ENCODE data around the gene CDH23. TPM values are rescaled to one million over a fixed set of nuclear protein-coding genes. Genes with fewer than 3 reads are reported as not detected.

The CDH23 gene
- total RNA-seq, 1 experiment from 2014 or later = 2.9 TPM

DNA sequence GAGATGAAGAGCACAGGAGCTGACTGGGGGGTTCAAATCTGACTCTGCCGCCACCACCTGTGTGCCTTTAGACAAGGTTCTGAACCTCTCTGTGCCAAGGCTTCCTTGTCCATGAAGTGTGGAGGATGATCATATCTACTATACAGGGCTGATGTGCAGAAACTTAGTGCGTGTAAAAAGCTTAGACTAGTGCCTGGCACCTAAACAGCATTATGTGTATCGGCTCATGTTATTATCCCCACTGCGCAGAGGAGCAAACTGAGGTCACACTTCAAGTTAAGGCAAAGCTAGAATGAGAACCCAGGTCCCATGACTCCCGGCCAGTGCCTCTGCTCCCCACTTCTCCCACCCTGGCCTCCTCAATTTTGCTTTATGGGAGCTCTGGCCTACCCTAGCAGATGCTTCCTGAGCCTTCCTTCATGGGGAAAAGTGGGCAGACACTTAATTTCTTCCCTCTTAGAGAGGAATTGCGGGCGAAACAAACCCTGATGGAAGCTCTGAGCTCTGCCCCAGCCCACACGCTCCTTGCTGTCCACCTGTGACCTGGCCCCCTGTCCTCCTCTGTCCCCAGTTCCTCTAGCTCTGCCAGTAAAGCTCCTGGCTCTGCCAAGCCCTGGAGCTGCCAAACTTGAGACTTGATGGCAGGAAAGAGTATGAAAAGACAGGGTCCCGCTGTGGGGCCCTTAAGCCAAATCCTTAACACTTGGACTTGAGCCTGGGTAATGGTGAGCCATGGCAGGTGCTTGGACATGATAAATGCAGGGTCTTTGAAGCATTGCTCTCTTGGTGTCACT lies 71.0 kb downstream of the CDH23 start (continued):
- TF ChIP-seq, protein P1, sequence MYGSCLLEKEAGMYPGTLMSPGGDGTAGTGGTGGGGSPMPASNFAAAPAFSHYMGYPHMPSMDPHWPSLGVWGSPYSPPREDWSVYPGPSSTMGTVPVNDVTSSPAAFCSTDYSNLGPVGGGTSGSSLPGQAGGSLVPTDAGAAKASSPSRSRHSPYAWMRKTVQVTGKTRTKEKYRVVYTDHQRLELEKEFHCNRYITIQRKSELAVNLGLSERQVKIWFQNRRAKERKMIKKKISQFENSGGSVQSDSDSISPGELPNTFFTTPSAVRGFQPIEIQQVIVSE (CRISPR knock-in tag; IDR thresholded peaks at IDR 0.05; ENCODE audit: borderline replicate concordance) = no peak
- TF ChIP-seq, protein P2, sequence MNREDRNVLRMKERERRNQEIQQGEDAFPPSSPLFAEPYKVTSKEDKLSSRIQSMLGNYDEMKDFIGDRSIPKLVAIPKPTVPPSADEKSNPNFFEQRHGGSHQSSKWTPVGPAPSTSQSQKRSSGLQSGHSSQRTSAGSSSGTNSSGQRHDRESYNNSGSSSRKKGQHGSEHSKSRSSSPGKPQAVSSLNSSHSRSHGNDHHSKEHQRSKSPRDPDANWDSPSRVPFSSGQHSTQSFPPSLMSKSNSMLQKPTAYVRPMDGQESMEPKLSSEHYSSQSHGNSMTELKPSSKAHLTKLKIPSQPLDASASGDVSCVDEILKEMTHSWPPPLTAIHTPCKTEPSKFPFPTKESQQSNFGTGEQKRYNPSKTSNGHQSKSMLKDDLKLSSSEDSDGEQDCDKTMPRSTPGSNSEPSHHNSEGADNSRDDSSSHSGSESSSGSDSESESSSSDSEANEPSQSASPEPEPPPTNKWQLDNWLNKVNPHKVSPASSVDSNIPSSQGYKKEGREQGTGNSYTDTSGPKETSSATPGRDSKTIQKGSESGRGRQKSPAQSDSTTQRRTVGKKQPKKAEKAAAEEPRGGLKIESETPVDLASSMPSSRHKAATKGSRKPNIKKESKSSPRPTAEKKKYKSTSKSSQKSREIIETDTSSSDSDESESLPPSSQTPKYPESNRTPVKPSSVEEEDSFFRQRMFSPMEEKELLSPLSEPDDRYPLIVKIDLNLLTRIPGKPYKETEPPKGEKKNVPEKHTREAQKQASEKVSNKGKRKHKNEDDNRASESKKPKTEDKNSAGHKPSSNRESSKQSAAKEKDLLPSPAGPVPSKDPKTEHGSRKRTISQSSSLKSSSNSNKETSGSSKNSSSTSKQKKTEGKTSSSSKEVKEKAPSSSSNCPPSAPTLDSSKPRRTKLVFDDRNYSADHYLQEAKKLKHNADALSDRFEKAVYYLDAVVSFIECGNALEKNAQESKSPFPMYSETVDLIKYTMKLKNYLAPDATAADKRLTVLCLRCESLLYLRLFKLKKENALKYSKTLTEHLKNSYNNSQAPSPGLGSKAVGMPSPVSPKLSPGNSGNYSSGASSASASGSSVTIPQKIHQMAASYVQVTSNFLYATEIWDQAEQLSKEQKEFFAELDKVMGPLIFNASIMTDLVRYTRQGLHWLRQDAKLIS (CRISPR knock-in tag; IDR thresholded peaks at IDR 0.05; ENCODE audit: borderline replicate concordance) = no peak
- TF ChIP-seq, protein P3, sequence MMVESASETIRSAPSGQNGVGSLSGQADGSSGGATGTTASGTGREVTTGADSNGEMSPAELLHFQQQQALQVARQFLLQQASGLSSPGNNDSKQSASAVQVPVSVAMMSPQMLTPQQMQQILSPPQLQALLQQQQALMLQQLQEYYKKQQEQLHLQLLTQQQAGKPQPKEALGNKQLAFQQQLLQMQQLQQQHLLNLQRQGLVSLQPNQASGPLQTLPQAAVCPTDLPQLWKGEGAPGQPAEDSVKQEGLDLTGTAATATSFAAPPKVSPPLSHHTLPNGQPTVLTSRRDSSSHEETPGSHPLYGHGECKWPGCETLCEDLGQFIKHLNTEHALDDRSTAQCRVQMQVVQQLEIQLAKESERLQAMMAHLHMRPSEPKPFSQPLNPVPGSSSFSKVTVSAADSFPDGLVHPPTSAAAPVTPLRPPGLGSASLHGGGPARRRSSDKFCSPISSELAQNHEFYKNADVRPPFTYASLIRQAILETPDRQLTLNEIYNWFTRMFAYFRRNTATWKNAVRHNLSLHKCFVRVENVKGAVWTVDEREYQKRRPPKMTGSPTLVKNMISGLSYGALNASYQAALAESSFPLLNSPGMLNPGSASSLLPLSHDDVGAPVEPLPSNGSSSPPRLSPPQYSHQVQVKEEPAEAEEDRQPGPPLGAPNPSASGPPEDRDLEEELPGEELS (CRISPR knock-in tag; IDR thresholded peaks at IDR 0.05) = no peak
- TF ChIP-seq GABPB1 (CRISPR knock-in tag; IDR thresholded peaks at IDR 0.05) = no peak
- TF ChIP-seq, protein P4, sequence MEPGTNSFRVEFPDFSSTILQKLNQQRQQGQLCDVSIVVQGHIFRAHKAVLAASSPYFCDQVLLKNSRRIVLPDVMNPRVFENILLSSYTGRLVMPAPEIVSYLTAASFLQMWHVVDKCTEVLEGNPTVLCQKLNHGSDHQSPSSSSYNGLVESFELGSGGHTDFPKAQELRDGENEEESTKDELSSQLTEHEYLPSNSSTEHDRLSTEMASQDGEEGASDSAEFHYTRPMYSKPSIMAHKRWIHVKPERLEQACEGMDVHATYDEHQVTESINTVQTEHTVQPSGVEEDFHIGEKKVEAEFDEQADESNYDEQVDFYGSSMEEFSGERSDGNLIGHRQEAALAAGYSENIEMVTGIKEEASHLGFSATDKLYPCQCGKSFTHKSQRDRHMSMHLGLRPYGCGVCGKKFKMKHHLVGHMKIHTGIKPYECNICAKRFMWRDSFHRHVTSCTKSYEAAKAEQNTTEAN (CRISPR knock-in tag; IDR thresholded peaks at IDR 0.05) = no peak
- TF ChIP-seq, protein P5, sequence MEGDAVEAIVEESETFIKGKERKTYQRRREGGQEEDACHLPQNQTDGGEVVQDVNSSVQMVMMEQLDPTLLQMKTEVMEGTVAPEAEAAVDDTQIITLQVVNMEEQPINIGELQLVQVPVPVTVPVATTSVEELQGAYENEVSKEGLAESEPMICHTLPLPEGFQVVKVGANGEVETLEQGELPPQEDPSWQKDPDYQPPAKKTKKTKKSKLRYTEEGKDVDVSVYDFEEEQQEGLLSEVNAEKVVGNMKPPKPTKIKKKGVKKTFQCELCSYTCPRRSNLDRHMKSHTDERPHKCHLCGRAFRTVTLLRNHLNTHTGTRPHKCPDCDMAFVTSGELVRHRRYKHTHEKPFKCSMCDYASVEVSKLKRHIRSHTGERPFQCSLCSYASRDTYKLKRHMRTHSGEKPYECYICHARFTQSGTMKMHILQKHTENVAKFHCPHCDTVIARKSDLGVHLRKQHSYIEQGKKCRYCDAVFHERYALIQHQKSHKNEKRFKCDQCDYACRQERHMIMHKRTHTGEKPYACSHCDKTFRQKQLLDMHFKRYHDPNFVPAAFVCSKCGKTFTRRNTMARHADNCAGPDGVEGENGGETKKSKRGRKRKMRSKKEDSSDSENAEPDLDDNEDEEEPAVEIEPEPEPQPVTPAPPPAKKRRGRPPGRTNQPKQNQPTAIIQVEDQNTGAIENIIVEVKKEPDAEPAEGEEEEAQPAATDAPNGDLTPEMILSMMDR (IDR thresholded peaks at IDR 0.05) = no peak
- TF ChIP-seq, protein P6, sequence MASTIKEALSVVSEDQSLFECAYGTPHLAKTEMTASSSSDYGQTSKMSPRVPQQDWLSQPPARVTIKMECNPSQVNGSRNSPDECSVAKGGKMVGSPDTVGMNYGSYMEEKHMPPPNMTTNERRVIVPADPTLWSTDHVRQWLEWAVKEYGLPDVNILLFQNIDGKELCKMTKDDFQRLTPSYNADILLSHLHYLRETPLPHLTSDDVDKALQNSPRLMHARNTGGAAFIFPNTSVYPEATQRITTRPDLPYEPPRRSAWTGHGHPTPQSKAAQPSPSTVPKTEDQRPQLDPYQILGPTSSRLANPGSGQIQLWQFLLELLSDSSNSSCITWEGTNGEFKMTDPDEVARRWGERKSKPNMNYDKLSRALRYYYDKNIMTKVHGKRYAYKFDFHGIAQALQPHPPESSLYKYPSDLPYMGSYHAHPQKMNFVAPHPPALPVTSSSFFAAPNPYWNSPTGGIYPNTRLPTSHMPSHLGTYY (CRISPR knock-in tag; IDR thresholded peaks at IDR 0.05) = no peak

DNA sequence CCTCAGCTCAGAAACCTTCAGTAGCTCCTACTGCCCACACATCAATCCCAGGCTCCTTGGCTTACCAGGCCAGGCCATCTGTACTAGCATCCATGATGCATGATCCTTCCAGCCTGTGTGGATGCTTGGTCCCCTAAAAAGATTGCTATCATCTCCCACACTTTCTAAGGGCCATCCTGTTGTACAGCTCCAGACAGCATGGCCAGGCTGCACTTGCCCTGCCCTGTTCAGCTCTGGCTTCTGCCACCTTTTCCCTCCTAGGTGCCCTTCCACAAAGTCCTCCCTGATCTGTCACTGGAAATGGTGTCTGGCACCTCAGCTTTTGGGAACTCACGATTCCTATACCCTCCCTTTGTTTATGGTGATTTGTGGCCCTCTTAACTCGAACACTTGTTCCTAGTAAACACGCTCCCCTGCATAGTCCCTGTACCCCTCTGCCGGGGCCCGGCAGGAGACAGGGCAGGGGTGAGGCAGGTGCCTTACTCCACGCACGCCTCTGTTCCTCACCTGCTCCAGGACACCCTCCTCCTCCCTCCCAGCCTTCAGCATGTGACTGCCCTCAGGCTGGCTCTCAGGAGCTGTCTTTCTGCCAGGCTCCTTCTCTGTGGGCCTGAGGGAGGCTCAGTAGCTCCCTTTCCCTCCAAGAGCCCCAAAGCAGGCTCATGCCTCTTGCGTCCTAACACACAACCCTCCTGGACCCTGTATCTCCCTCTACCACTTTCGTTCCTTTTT lies 71.8 kb downstream of the CDH23 start:
- Mint-ChIP-seq H3K4me3 (no peak overlapping the region), H3K9me3 (no peaks in the 10 kb centered on the region), H3K27ac (no peak overlapping the region), H3K4me1 (no peaks in the 10 kb centered on the region), H3K27me3 (ENCODE audit: low read depth) (no peaks in the 10 kb centered on the region), H3K36me3 (no peaks in the 10 kb centered on the region)
- ATAC-seq (no peak), DNase-seq (ENCODE audit: low spot score) (no peak)
- ChIA-PET CTCF (interaction anchor here (0.9 to 2.5 kb wide), 6 partner anchors 72 to 240 kb away, joined by 3 to 16 read pairs (median 4); partner anchors contain the start of genes CDH23 and SLC29A3), POLR2A (no interaction called here)
- no peak for TF ChIP-seq JUN (CRISPR knock-in tag; IDR thresholded peaks at IDR 0.05)
- no peak for TF ChIP-seq ZNF671 (CRISPR knock-in tag; IDR thresholded peaks at IDR 0.05)
- TF ChIP-seq, protein P2 (CRISPR knock-in tag; IDR thresholded peaks at IDR 0.05; ENCODE audit: borderline replicate concordance) = no peak
- TF ChIP-seq ZNF121 (CRISPR knock-in tag; IDR thresholded peaks at IDR 0.05) = no peak
- TF ChIP-seq, protein P7, sequence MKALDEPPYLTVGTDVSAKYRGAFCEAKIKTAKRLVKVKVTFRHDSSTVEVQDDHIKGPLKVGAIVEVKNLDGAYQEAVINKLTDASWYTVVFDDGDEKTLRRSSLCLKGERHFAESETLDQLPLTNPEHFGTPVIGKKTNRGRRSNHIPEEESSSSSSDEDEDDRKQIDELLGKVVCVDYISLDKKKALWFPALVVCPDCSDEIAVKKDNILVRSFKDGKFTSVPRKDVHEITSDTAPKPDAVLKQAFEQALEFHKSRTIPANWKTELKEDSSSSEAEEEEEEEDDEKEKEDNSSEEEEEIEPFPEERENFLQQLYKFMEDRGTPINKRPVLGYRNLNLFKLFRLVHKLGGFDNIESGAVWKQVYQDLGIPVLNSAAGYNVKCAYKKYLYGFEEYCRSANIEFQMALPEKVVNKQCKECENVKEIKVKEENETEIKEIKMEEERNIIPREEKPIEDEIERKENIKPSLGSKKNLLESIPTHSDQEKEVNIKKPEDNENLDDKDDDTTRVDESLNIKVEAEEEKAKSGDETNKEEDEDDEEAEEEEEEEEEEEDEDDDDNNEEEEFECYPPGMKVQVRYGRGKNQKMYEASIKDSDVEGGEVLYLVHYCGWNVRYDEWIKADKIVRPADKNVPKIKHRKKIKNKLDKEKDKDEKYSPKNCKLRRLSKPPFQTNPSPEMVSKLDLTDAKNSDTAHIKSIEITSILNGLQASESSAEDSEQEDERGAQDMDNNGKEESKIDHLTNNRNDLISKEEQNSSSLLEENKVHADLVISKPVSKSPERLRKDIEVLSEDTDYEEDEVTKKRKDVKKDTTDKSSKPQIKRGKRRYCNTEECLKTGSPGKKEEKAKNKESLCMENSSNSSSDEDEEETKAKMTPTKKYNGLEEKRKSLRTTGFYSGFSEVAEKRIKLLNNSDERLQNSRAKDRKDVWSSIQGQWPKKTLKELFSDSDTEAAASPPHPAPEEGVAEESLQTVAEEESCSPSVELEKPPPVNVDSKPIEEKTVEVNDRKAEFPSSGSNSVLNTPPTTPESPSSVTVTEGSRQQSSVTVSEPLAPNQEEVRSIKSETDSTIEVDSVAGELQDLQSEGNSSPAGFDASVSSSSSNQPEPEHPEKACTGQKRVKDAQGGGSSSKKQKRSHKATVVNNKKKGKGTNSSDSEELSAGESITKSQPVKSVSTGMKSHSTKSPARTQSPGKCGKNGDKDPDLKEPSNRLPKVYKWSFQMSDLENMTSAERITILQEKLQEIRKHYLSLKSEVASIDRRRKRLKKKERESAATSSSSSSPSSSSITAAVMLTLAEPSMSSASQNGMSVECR (CRISPR knock-in tag; IDR thresholded peaks at IDR 0.05; ENCODE audit: borderline replicate concordance) = no peak
- TF ChIP-seq ZNF317 (CRISPR knock-in tag; IDR thresholded peaks at IDR 0.05; ENCODE audit: borderline replicate concordance, low read depth) = no peak

Measured in WTC11 (cell line).